Esophagus squamous epithelium (tissue), 4 donors: ENCODE data around the gene RPS6KA1.

Source experiments
- POLR2A ChIP-seq, 4 donors: fragments of 450-650 bp; IDR thresholded peaks; one replicate each; pipeline ENCODE4 v1.6.1; 2017; ENCODE audit warnings: antibody characterized with exemption in 4 of 4, mild to moderate bottlenecking in 4 of 4, moderate library complexity in 3 of 4
- TF ChIP-seq, protein P1 (sequence below), 6 experiments: fragments of 450-650 bp in 4 of 6; fragments of 200-600 bp in 2 of 6; sonication (generic) in 2 of 6; IDR thresholded peaks; one replicate each; pipeline ENCODE4 v1.5.1; 2016 to 2019; ENCODE audit warnings: antibody characterized with exemption in 6 of 6, mild to moderate bottlenecking in 4 of 6, moderate library complexity in 4 of 6

- TF ChIP-seq, protein P1, sequence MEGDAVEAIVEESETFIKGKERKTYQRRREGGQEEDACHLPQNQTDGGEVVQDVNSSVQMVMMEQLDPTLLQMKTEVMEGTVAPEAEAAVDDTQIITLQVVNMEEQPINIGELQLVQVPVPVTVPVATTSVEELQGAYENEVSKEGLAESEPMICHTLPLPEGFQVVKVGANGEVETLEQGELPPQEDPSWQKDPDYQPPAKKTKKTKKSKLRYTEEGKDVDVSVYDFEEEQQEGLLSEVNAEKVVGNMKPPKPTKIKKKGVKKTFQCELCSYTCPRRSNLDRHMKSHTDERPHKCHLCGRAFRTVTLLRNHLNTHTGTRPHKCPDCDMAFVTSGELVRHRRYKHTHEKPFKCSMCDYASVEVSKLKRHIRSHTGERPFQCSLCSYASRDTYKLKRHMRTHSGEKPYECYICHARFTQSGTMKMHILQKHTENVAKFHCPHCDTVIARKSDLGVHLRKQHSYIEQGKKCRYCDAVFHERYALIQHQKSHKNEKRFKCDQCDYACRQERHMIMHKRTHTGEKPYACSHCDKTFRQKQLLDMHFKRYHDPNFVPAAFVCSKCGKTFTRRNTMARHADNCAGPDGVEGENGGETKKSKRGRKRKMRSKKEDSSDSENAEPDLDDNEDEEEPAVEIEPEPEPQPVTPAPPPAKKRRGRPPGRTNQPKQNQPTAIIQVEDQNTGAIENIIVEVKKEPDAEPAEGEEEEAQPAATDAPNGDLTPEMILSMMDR (IDR thresholded peaks at IDR 0.05) = no peak
- TF ChIP-seq POLR2A (IDR thresholded peaks at IDR 0.05) = no peak
These were observed 13.3 kb downstream of the RPS6KA1 start for GRCh38 chr1:26542771-26543451.
